Duodenal mucosa (tissue), 2 donors: ENCODE results near the gene CYSTM1.

Experiments used
- H3K27ac ChIP-seq: one replicate; pipeline ENCODE4 v1.7.0; 2013; ENCODE audit warnings: low read depth, low read length
- H3K27me3 ChIP-seq, 2 donors: one replicate each; pipeline ENCODE4 v1.7.0; 2013; ENCODE audit warnings: low read length in 2 of 2, control low read depth in 1 of 2; ENCODE audit not compliant: insufficient read depth in 2 of 2, control insufficient read depth in 1 of 2
- H3K36me3 ChIP-seq, 2 donors: one replicate each; pipeline ENCODE4 v1.7.0; 2013; ENCODE audit warnings: low read length in 2 of 2, control low read depth in 1 of 2; ENCODE audit not compliant: insufficient read depth in 2 of 2, control insufficient read depth in 1 of 2
- H3K4me1 ChIP-seq, 2 donors: one replicate each; pipeline ENCODE4 v1.7.0; 2013; ENCODE audit warnings: low read length in 2 of 2, control low read depth in 1 of 2; ENCODE audit not compliant: insufficient read depth in 2 of 2, control insufficient read depth in 1 of 2
- H3K4me3 ChIP-seq, 2 donors: one replicate each; pipeline ENCODE4 v1.7.0; 2013; ENCODE audit warnings: low read length in 2 of 2, low read depth in 1 of 2
- H3K9ac ChIP-seq, 2 donors: one replicate each; pipeline ENCODE4 v1.7.0; 2013; ENCODE audit warnings: low read length in 2 of 2, low read depth in 1 of 2
- H3K9me3 ChIP-seq, 2 donors: one replicate each; pipeline ENCODE4 v1.7.0; 2013; ENCODE audit warnings: low read length in 2 of 2, control low read depth in 1 of 2; ENCODE audit not compliant: control insufficient read depth in 1 of 2

Gene CYSTM1

DNA sequence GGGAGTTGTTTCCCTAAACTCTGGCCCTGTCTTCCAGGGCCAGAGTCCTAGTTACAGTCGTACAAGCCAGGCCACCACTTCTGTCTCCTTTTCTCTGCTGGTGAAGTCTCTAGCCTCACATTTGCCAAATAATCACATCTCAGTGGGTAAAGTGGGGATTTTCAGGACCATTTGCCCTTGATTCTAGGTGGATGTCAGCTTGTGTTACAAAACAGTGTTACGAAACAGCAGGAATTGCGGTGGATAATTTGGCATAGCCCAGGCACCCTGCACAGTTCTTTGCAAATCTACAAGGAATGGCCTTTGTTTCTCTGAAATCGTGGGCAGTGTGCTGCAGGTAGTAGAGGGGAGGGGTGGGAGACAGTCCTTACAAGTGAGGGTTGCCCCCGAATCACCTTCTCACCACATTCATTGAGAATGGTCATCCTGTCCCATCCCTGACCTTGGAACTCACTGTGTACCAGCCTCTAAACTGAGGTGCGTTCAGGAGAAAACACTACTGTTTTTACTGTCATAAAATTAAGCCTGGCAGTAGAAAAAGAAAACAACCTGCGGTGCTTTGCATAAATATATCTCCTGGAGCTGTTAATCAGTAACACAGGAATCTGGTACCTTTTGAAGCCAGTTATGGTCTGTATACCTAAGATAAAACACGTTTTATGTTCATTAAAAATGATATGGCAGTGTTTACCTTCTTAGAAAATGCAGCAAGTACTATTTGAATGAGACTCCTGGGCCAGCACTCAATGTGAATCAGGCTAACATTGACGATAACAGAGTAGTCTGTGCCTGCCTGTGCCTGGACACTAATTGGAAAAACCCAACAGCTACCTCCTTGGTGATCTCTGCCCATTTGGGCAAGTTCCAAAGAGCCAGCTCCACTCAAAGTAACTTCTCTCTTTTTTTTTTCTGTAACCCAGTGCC, 44.3 kb downstream of the CYSTM1 start:
- Histone ChIP-seq H3K27ac (peak overlapping the region; percentile 68), H3K4me1 (peaks cover 88 to 90% of the 10 kb centered on the region in 2 donors), H3K9ac (peak overlapping the region; percentile 46 to 54)

DNA sequence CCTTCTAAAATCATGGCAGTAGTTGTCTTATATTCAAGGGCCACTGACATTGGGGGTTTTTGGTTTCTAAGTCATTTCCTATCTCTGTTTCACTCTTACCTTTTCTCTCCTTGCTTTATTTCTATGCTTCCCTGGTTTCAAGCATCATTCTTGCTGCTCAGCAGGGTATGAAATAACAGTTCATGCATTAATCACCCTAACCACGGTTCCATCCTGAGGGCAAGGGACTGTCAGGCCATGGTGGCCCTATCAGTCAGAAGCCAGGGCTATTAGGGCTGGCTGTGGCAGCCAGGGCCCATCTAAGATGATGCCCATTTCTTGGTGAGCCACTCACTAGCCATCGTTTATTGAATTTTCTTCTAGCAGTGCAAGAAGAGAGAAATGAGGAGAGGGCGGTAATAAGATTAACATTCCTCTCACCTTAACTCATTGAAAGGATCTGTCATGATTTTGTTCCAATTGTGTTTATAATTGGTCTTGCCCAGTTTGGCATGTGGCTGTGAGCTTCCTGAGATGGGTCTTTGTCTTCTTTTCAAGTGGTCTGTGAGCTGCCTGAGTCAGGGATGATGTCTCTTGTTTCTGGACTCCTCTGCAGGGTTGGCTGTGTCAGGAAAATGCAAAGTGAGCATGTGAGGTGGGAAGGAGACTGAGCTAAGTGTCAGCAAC, 45.2 kb downstream of the CYSTM1 start:
- peak overlapping the region; percentile 39 to 41 for H3K9ac ChIP-seq
- no peaks in the 10 kb centered on the region for H3K9me3 ChIP-seq
- no peak overlapping the region for H3K4me3 ChIP-seq
- peak overlapping the region; percentile 35 for H3K27ac ChIP-seq
- H3K4me1 ChIP-seq: peaks cover 84% of the 10 kb centered on the region in 2 donors
- no peaks in the 10 kb centered on the region for H3K27me3 ChIP-seq
- H3K36me3 ChIP-seq: no peaks in the 10 kb centered on the region

More for the DNA sequence above, 44.3 kb downstream of the CYSTM1 start:
- no peaks in the 10 kb centered on the region for H3K9me3 ChIP-seq
- no peaks in the 10 kb centered on the region for H3K36me3 ChIP-seq
- no peaks in the 10 kb centered on the region for H3K27me3 ChIP-seq
- peak overlapping the region; percentile 4 to 25 for H3K4me3 ChIP-seq

DNA sequence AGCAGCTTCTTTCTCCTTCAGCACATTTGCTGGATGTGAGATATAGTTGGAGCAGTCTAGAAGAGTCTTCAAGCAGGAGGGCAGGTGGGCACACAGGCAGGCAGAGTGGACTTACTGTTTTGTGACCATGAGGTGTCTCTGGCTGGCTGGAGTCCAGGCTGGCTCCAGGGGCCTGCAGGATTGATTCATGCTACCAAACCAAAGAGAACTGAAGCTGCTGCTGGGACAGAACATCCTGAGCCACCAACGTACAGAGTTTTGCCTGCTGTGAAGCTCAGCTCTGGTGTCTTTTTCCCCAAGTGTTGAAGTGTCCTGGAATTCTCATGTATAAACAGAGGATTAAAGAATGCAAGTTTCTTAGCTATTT, 45.7 kb downstream of the CYSTM1 start:
- H3K4me3 ChIP-seq: no peak overlapping the region
- no peaks in the 10 kb centered on the region for H3K36me3 ChIP-seq
- peak overlapping the region; percentile 39 to 41 for H3K9ac ChIP-seq
- H3K9me3 ChIP-seq: no peaks in the 10 kb centered on the region
- H3K4me1 ChIP-seq: peaks cover 79 to 84% of the 10 kb centered on the region in 2 donors
- H3K27ac ChIP-seq: peak overlapping the region; percentile 35
- H3K27me3 ChIP-seq: no peaks in the 10 kb centered on the region

GRCh38 chr5:140221697-140222223, 46.8 kb downstream of the CYSTM1 start:
- peaks cover 69 to 79% of the 10 kb centered on the region in 2 donors for H3K4me1 ChIP-seq
- H3K27ac ChIP-seq: peak overlapping the region; percentile 47

GRCh38 chr5:140222416-140222815, 47.4 kb downstream of the CYSTM1 start:
- Histone ChIP-seq H3K9ac (peak overlapping the region; percentile 6 to 12), H3K4me1 (peaks cover 69 to 79% of the 10 kb centered on the region in 2 donors), H3K36me3 (no peaks in the 10 kb centered on the region), H3K27me3 (no peaks in the 10 kb centered on the region), H3K4me3 (peak overlapping the region in 1 of 2 donors; percentile 15), H3K9me3 (no peaks in the 10 kb centered on the region), H3K27ac (peak overlapping the region; percentile 47)

More at GRCh38 chr5:140221697-140222223, 46.8 kb downstream of the CYSTM1 start:
- Histone ChIP-seq H3K4me3 (peak overlapping the region in 1 of 2 donors; percentile 15), H3K9me3 (no peaks in the 10 kb centered on the region), H3K27me3 (no peaks in the 10 kb centered on the region), H3K9ac (peak overlapping the region; percentile 5), H3K36me3 (no peaks in the 10 kb centered on the region)

DNA sequence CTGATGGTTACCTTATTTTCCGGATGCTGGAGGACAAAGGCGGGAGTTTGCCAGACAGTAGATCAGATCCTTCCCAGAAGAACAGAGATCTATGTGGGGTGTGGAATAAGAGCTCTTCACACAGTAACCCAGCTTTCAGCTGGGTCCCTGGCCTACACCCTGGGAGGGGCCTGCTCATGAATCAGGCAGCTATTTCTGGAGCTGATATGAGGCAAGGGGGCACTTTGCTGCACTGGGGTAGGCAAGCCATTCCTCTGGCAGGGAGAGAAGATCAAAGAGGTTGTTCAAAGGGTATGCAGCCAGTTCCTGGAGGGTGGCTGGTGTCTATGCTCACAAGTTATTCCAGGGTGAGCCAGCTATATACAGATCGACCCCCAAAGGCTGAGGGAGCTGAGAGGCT, 48.6 kb downstream of the CYSTM1 start:
- Histone ChIP-seq H3K36me3 (no peaks in the 10 kb centered on the region), H3K27me3 (no peaks in the 10 kb centered on the region), H3K27ac (no peak overlapping the region), H3K4me1 (peaks cover 67 to 77% of the 10 kb centered on the region in 2 donors), H3K4me3 (no peak overlapping the region), H3K9me3 (no peaks in the 10 kb centered on the region), H3K9ac (peak overlapping the region in 1 of 2 donors; percentile 6)

DNA sequence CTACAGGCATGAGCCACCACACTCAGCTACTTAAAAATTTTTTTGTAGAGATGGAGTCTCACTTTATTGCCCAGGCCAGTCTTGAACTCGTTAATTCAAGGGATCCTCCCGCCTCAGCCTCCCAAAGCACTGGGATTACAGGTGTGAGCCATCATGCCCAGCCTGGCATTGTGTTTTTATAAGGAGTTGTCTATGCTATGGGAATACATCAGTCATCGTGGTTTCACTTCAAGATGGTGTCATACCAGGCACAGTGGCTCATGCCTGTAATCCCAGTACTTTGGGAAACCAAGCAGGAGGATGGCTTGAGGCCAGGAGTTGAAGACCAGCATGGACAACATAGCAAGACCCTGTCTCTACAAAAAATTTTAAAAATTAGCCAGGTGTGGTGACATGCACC, 49.7 kb downstream of the CYSTM1 start:
- Histone ChIP-seq H3K27ac (no peak overlapping the region), H3K27me3 (no peaks in the 10 kb centered on the region), H3K9me3 (no peaks in the 10 kb centered on the region), H3K4me3 (no peak overlapping the region), H3K9ac (no peak overlapping the region), H3K36me3 (no peaks in the 10 kb centered on the region), H3K4me1 (peaks cover 60 to 77% of the 10 kb centered on the region in 2 donors)

- no peak overlapping the region for H3K27ac ChIP-seq
- H3K27me3 ChIP-seq: no peaks in the 10 kb centered on the region
- no peaks in the 10 kb centered on the region for H3K36me3 ChIP-seq
- peaks cover 53 to 72% of the 10 kb centered on the region in 2 donors for H3K4me1 ChIP-seq
- H3K9ac ChIP-seq: no peak overlapping the region
- H3K9me3 ChIP-seq: no peaks in the 10 kb centered on the region
- H3K4me3 ChIP-seq: no peak overlapping the region
These were observed 50.4 kb downstream of the CYSTM1 start for GRCh38 chr5:140225396-140225795.

GRCh38 chr5:140227046-140227445, 52.1 kb downstream of the CYSTM1 start:
- Histone ChIP-seq H3K27me3 (no peaks in the 10 kb centered on the region), H3K4me3 (no peak overlapping the region), H3K27ac (no peak overlapping the region), H3K4me1 (peaks cover 37 to 61% of the 10 kb centered on the region in 2 donors), H3K36me3 (no peaks in the 10 kb centered on the region), H3K9ac (peak overlapping the region; percentile 8 to 29), H3K9me3 (no peaks in the 10 kb centered on the region)

- Histone ChIP-seq H3K27ac (peak overlapping the region; percentile 80), H3K9ac (peak overlapping the region; percentile 39 to 67), H3K9me3 (no peaks in the 10 kb centered on the region), H3K36me3 (no peaks in the 10 kb centered on the region), H3K4me3 (peak overlapping the region; percentile 45 to 55), H3K4me1 (peaks cover 23 to 47% of the 10 kb centered on the region in 2 donors), H3K27me3 (no peaks in the 10 kb centered on the region)
These were observed 53.4 kb downstream of the CYSTM1 start for GRCh38 chr5:140228364-140228837.
